Globus pallidus (tissue), 1 donor: ENCODE measurements around the gene MRGPRF.

Experiments
- DNase-seq: peaks from one replicate; pipeline ENCODE4 v3.0.0-alpha.2; 2015; ENCODE audit warnings: low spot score

Gene MRGPRF

GRCh38 chr11:69050592-69051380, 37.7 kb upstream of the MRGPRF start:
- DNase-seq: peak; percentile 29

GRCh38 chr11:69049490-69049867, 36.4 kb upstream of the MRGPRF start:
- DNase-seq: no peak

DNA sequence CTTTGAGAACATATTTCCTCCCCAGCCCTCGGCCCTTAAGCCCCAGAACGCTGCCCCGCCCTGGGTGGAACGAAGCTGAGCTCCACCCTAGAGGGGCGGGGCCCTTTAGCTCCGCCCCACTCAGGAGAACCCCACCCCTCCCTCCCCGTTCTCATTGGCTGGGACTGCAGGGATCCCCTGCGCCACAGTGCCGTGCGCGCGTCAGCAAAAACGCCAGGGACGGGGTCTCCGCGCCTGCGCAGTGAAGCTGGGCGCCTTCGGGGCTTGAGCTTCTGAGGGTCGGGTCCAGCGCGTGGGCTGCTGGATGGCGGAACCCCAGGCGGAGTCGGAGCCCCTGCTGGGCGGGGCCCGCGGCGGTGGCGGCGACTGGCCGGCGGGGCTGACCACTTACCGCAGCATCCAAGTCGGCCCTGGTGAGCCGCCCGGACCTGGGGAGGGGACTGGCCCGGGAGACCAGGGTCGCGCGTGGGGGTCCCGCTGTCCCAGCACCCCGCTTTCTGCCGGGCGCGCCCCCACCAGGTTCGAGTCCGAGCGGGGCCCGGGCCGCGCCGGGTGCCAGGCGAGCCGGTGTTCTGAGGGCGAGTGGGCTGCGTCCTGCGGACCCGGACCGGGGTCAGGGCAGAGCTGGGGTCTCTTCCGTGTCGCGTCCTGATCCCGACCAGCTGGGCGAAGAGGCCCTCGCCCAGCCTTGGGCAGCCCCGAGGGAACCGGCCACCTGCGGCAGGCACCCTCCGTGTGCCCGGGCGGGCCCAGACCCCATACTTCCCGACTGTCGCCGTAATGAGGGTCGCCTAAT, 35.8 kb upstream of the MRGPRF start, which contains the start of gene TPCN2:
Gene TPCN2, plus strand, starts transcription at position 239 of the 796 bp plus-strand sequence. Its CDS starts 66 bp downstream, at position 305.
- DNase-seq: peak; percentile 96

GRCh38 chr11:69048031-69048693, 35.1 kb upstream of the MRGPRF start:
- no peak for DNase-seq

GRCh38 chr11:69044111-69045013, 31.3 kb upstream of the MRGPRF start:
- peak; percentile 78 for DNase-seq

GRCh38 chr11:69041516-69041915, 28.5 kb upstream of the MRGPRF start:
- no peak for DNase-seq

- no peak for DNase-seq
Observed at GRCh38 chr11:69040581-69041260, 27.7 kb upstream of the MRGPRF start.

DNA sequence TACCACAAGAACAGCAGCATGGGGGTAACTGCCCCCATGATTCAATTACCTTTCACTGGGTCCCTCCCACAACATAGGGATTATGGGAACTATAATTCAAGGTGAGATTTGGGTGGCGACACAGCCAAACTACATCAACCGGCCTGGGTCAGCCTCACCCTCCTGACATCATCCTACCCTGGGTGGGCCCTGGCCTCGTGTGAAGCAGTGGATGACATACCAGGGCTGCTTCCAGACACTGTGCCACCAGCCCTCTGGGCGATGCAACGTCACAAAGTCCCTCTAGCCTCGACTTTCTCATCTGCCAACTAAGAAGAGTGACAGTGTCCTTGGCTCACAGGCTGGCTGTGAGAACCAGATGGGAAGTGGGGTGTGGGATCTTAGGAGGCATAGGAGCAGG, 27.0 kb upstream of the MRGPRF start:
- no peak for DNase-seq

DNA sequence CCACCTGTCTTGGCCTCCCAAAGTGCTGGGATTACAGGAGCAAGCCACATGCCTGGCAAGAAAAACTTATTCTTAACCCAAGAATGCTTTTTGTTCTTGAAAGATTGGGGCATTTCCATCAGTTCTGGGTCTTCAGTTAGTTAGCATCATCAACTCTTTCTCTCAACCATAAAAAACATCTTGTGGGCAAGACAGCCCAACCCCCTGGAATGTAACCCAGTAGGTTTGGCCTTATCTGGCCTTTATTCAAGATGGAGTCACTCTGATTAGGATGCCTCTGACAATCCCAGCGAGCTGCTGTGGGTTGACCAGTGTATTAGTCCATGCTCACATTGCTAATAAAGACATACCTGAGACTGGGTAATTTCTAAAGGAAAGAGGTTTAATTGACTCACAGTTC, 26.5 kb upstream of the MRGPRF start:
- no peak for DNase-seq

GRCh38 chr11:69037544-69037943, 24.5 kb upstream of the MRGPRF start:
- no peak for DNase-seq

- no peak for DNase-seq
Observed at GRCh38 chr11:69037074-69037473, 24.0 kb upstream of the MRGPRF start.

DNA sequence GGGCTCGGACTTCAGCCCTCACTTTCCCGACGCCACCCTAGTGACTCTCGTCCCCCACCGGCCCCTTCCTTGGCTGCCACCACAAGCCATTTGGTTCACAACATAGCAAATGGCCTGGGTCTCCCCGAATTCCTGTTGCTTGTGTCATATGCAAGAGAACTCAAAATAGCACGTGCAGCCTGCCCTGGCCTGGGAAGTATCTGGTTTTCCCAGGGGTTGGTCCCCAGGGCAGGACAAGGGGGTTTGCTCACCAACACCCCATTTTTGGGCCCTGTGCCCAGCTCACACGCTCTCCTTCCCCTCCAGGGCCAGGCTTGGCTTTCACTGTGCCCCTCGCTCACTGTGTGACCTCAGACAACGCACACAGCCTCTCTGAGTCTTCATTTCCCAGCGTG, 22.9 kb upstream of the MRGPRF start:
- DNase-seq: no peak

- no peak for DNase-seq
Observed at GRCh38 chr11:69035150-69035945, 22.3 kb upstream of the MRGPRF start.

- DNase-seq: no peak
Observed at GRCh38 chr11:69034123-69034867, 21.2 kb upstream of the MRGPRF start.

DNA sequence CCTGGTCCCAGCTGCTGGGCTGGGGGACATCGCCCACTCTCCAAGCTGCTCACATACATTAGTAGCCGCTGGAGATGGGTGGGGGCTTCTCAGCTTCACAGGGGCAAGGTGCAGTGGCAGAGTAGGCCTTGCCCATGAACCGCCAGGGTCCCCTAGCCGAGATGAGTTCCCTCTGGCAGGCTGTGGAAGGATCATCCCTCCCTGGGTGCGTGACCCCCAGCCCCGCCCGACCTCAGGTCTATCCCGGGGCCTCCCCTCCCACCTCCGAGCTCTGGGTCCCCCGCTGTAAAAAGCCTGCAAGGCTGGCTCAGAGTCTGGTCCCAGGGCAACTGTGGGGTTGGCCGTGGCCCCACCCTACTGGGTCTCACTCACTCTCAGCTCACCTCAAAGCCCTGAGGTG, 20.4 kb upstream of the MRGPRF start:
- DNase-seq: no peak

DNA sequence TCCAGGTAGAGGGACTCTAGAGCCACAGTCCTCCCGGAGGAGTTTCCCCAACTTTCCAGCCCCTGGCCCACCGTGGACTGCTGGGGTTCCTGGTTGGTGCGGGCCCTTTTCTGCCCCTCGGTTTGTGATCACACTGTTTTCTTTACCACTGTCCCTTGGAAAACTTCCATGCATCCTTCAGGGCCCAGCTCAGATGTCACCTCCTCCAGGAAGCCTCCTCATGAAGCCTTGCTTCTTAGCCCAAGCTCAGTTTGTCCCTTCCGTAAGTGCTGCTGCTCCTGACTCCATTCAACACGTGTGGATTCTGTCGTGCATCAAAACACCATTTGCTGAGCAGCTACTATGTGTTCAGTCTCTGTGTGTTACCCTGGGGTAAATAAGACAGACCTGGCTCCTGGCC, 19.8 kb upstream of the MRGPRF start:
- no peak for DNase-seq

GRCh38 chr11:69030301-69030700, 17.3 kb upstream of the MRGPRF start:
- DNase-seq: no peak

GRCh38 chr11:69027704-69028372, 14.8 kb upstream of the MRGPRF start:
- no peak for DNase-seq

GRCh38 chr11:69024509-69024908, 11.5 kb upstream of the MRGPRF start:
- DNase-seq: no peak
